BLaER1 treated with 17β-estradiol and CSF1 and Interleukin-3, amounts not matched to agents 10 nM and 100 nM (cell line): Measurements from ENCODE around the gene DHRS11.
"Not testable (repeated sequence)": the region's sequence is repeated elsewhere in the genome, so short reads cannot be mapped to it uniquely, and the experiment has no call there.

ENCODE experiments used
- H3K27ac ChIP-seq, 11 experiments: shearing (Covaris generic); formaldehyde crosslinking; 2 replicates each; pipeline ENCODE4 v1.8.1; 2022
- H3K27me3 ChIP-seq, 11 experiments: shearing (Covaris generic); formaldehyde crosslinking; 2 replicates each; pipeline ENCODE4 v1.8.1; 2022
- H3K36me3 ChIP-seq, 11 experiments: shearing (Covaris generic); formaldehyde crosslinking; 2 replicates each; pipeline ENCODE4 v1.8.1; 2022
- H3K4me1 ChIP-seq, 10 experiments: shearing (Covaris generic); formaldehyde crosslinking; 2 replicates each; pipeline ENCODE4 v1.8.1; 2022
- H3K4me2 ChIP-seq, 11 experiments: shearing (Covaris generic); formaldehyde crosslinking; 2 replicates each; pipeline ENCODE4 v1.8.1; 2022
- H3K4me3 ChIP-seq, 10 experiments: shearing (Covaris generic); formaldehyde crosslinking; 2 replicates each; pipeline ENCODE4 v1.8.1; 2022
- H3K9ac ChIP-seq, 11 experiments: shearing (Covaris generic); formaldehyde crosslinking; 2 replicates each; pipeline ENCODE4 v1.8.1; 2022
- H3K9me3 ChIP-seq, 11 experiments: shearing (Covaris generic); formaldehyde crosslinking; replicated peaks in 1 of 11; 2 replicates each; pipeline ENCODE4 v1.8.1; 2022
- H4K20me1 ChIP-seq, 11 experiments: shearing (Covaris generic); formaldehyde crosslinking; 2 replicates each; pipeline ENCODE4 v1.8.1; 2022
- Cebpa-rat ChIP-seq, 11 experiments: shearing (Covaris generic); IDR thresholded peaks; 2 replicates each; pipeline ENCODE4 v1.8.1; 2022

Gene DHRS11

GRCh38 chr17:36598951-36599401 is 7.3 kb downstream of the DHRS11 start:
- peaks cover 19 to 30% (median 23%) of the 10 kb centered on the region in 10 experiments for H3K4me1 ChIP-seq
- no peaks in the 10 kb centered on the region for H3K9me3 ChIP-seq
- peaks cover 0 to 29% (median 10%) of the 10 kb centered on the region in 11 experiments; a peak in 17 of 22 replicates for H4K20me1 ChIP-seq
- no peak overlapping the region for H3K4me2 ChIP-seq
- no peaks in the 10 kb centered on the region for H3K27me3 ChIP-seq
- no peak for TF ChIP-seq Cebpa-rat (IDR thresholded peaks at IDR 0.05)
- H3K9ac ChIP-seq = no peak overlapping the region
- peaks cover 0 to 24% (median 0%) of the 10 kb centered on the region in 11 experiments; a peak in 6 of 22 replicates for H3K36me3 ChIP-seq
- H3K4me3 ChIP-seq = no peak overlapping the region
- H3K27ac ChIP-seq = no peak overlapping the region

DNA sequence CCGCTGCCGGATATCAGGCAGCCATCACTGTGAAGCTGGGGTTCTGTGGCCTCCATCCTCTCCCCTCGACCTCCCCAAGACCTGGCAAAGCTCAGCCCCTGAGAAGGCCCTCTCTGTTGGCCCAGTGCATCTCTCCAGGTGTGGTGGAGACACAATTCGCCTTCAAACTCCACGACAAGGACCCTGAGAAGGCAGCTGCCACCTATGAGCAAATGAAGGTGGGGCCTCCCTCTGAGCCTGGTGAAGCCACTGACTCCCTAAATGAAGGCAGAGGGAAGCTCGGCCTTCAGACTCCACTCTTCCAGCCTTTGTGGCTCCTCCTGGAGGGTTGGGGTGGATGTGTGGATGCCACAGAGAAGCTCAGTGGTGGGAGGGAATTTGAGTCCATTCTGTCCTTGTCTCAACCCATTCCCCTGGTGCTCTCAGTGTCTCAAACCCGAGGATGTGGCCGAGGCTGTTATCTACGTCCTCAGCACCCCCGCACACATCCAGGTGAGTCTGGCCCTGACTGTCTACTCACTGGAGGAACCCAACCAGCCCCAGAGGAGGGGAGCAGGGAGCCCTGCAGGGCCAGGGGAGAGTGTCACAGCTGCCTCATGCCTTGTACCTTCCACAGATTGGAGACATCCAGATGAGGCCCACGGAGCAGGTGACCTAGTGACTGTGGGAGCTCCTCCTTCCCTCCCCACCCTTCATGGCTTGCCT is 8.0 kb downstream of the DHRS11 start:
- Histone ChIP-seq H3K27ac (no peak overlapping the region), H3K36me3 (peaks cover 0 to 24% (median under 1%) of the 10 kb centered on the region in 11 experiments; a peak in 7 of 22 replicates), H3K4me3 (no peak overlapping the region), H3K9ac (no peak overlapping the region), H3K4me1 (peaks cover 23 to 35% (median 29%) of the 10 kb centered on the region in 10 experiments), H3K9me3 (no peaks in the 10 kb centered on the region), H4K20me1 (peaks cover 0 to 29% (median 16%) of the 10 kb centered on the region in 11 experiments; a peak in 17 of 22 replicates), H3K27me3 (no peaks in the 10 kb centered on the region), H3K4me2 (peak overlapping the region in 2 of 11 experiments; percentile 91 to 98; a peak in 1 of 22 replicates)
- no peak for TF ChIP-seq Cebpa-rat (IDR thresholded peaks at IDR 0.05)

DNA sequence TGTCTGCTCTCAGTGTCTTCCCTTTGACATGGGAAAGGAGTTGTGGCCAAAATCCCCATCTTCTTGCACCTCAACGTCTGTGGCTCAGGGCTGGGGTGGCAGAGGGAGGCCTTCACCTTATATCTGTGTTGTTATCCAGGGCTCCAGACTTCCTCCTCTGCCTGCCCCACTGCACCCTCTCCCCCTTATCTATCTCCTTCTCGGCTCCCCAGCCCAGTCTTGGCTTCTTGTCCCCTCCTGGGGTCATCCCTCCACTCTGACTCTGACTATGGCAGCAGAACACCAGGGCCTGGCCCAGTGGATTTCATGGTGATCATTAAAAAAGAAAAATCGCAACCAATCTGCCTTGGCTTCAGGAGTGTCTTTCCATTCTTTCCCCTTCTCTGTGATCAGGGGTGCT is 8.8 kb downstream of the DHRS11 start:
- TF ChIP-seq Cebpa-rat (IDR thresholded peaks at IDR 0.05) = no peak
- Histone ChIP-seq H3K4me3 (peak overlapping the region in 9 of 10 experiments; percentile 74 to 99 (median 94); a peak in 14 of 20 replicates), H3K9ac (peak overlapping the region; percentile 79 to 98 (median 92); a peak in 20 of 22 replicates), H3K27ac (peak overlapping the region in 10 of 11 experiments; percentile 75 to 96 (median 92); a peak in 18 of 22 replicates), H3K4me2 (peak overlapping the region; percentile 77 to 99 (median 95)), H3K9me3 (no peaks in the 10 kb centered on the region), H3K4me1 (peaks cover 23 to 42% (median 35%) of the 10 kb centered on the region in 10 experiments), H3K36me3 (peaks cover 0 to 22% (median 7%) of the 10 kb centered on the region in 11 experiments; a peak in 9 of 22 replicates), H4K20me1 (peaks cover 0 to 31% (median 24%) of the 10 kb centered on the region in 11 experiments; a peak in 19 of 22 replicates), H3K27me3 (no peaks in the 10 kb centered on the region)

- H3K4me1 ChIP-seq = peaks cover 23 to 47% (median 39%) of the 10 kb centered on the region in 10 experiments
- peak overlapping the region; percentile 74 to 99 (median 93) for H3K4me3 ChIP-seq
- peaks cover 0 to 23% (median 9%) of the 10 kb centered on the region in 11 experiments; a peak in 9 of 22 replicates for H3K36me3 ChIP-seq
- H3K9ac ChIP-seq = peak overlapping the region; percentile 79 to 98 (median 92)
- TF ChIP-seq Cebpa-rat (IDR thresholded peaks at IDR 0.05) = no peak
- no peaks in the 10 kb centered on the region for H3K9me3 ChIP-seq
- H3K4me2 ChIP-seq = peak overlapping the region; percentile 77 to 99 (median 95)
- H4K20me1 ChIP-seq = peaks cover 0 to 35% (median 29%) of the 10 kb centered on the region in 11 experiments; a peak in 19 of 22 replicates
- no peaks in the 10 kb centered on the region for H3K27me3 ChIP-seq
- peak overlapping the region; percentile 44 to 96 (median 90); a peak in 21 of 22 replicates for H3K27ac ChIP-seq
These were observed 9.2 kb downstream of the DHRS11 start for GRCh38 chr17:36600936-36601302.

GRCh38 chr17:36601303-36602029 is 9.8 kb downstream of the DHRS11 start, which contains the start of gene MRM1:
MRM1 (plus strand) TSS chr17:36601583; CDS start chr17:36601811, 228 bp downstream.
- Histone ChIP-seq H4K20me1 (peaks cover 0 to 41% (median 34%) of the 10 kb centered on the region in 11 experiments; a peak in 19 of 22 replicates), H3K36me3 (peaks cover 0 to 25% (median 12%) of the 10 kb centered on the region in 11 experiments; a peak in 9 of 22 replicates), H3K27me3 (no peaks in the 10 kb centered on the region), H3K4me2 (peak within 1 kb of the TSS; percentile 77 to 100 (median 96)), H3K4me1 (peaks cover 23 to 51% (median 45%) of the 10 kb centered on the region in 10 experiments), H3K9me3 (no peaks in the 10 kb centered on the region), H3K9ac (peak within 1 kb of the TSS; percentile 79 to 98 (median 92)), H3K27ac (peak within 1 kb of the TSS; percentile 55 to 96 (median 90); a peak in 21 of 22 replicates), H3K4me3 (peak within 1 kb of the TSS; percentile 74 to 99 (median 93))
- TF ChIP-seq Cebpa-rat (IDR thresholded peaks at IDR 0.05) = no peak

DNA sequence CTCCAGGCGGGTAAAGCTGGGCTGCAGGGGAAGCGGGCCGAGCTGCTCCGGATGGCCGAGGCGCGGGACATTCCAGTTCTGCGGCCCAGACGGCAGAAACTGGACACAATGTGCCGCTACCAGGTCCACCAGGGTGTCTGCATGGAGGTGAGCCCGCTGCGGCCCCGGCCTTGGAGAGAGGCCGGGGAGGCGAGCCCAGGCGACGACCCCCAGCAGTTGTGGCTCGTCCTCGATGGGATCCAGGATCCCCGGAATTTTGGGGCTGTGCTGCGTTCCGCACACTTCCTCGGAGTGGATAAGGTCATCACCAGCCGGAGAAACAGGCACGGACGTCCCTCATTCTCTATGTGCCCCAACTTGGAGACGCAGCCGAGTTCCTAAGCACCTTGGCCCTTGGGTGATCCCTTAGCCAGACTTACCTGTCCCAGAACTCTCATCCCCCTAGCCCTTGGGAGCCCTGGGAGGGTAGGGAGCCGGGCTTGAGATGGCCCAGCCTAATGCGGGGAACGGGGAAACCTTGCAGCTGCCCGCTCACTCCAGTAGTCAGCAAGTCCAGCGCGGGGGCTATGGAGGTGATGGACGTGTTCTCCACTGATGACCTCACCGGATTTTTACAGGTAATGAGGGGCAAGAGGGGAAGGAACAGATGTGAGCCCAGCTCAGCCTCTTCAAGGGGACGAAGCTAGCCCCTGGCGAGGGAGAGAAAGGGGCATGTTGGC is 10.5 kb downstream of the DHRS11 start:
- peaks cover 0 to 30% (median 15%) of the 10 kb centered on the region in 11 experiments; a peak in 15 of 22 replicates for H3K36me3 ChIP-seq
- peak overlapping the region; percentile 55 to 96 (median 90); a peak in 21 of 22 replicates for H3K27ac ChIP-seq
- no peak for TF ChIP-seq Cebpa-rat (IDR thresholded peaks at IDR 0.05)
- peak overlapping the region; percentile 77 to 100 (median 96) for H3K4me2 ChIP-seq
- H4K20me1 ChIP-seq = peaks cover 0 to 48% (median 40%) of the 10 kb centered on the region in 11 experiments; a peak in 19 of 22 replicates
- peaks cover 23 to 56% (median 47%) of the 10 kb centered on the region in 10 experiments for H3K4me1 ChIP-seq
- H3K4me3 ChIP-seq = peak overlapping the region; percentile 74 to 99 (median 93)
- H3K27me3 ChIP-seq = no peaks in the 10 kb centered on the region
- H3K9me3 ChIP-seq = no peaks in the 10 kb centered on the region
- H3K9ac ChIP-seq = peak overlapping the region; percentile 79 to 98 (median 92)

- Histone ChIP-seq H3K9ac (peak overlapping the region; percentile 79 to 98 (median 92)), H3K9me3 (no peaks in the 10 kb centered on the region), H3K36me3 (peaks cover 0 to 38% (median 21%) of the 10 kb centered on the region in 11 experiments; a peak in 18 of 22 replicates), H3K4me1 (peaks cover 23 to 64% (median 51%) of the 10 kb centered on the region in 10 experiments), H3K4me2 (peak overlapping the region; percentile 77 to 100 (median 96)), H3K27me3 (no peaks in the 10 kb centered on the region), H3K27ac (peak overlapping the region in 8 of 11 experiments; percentile 88 to 96 (median 94); a peak in 14 of 22 replicates), H3K4me3 (peak overlapping the region; percentile 74 to 99 (median 93)), H4K20me1 (peaks cover 0 to 56% (median 48%) of the 10 kb centered on the region in 11 experiments; a peak in 19 of 22 replicates)
- no peak for TF ChIP-seq Cebpa-rat (IDR thresholded peaks at IDR 0.05)
These were observed 11.3 kb downstream of the DHRS11 start for GRCh38 chr17:36602924-36603384.

GRCh38 chr17:36605028-36605427 is 13.3 kb downstream of the DHRS11 start:
- not testable (repeated sequence) for H3K27ac ChIP-seq, H3K4me3 ChIP-seq, H3K9ac ChIP-seq, H3K27me3 ChIP-seq, H3K9me3 ChIP-seq
- peaks cover 36 to 78% (median 65%) of the 10 kb centered on the region in 10 experiments for H3K4me1 ChIP-seq
- peaks cover 0 to 58% (median 23%) of the 10 kb centered on the region in 11 experiments; a peak in 18 of 22 replicates for H3K36me3 ChIP-seq
- peak overlapping the region in 9 of 11 experiments; percentile 7 to 99 (median 92); a peak in 12 of 22 replicates for H3K4me2 ChIP-seq
- H4K20me1 ChIP-seq = peaks cover 0 to 76% (median 69%) of the 10 kb centered on the region in 11 experiments; a peak in 19 of 22 replicates
